Lower lobe of right lung (tissue), 2 donors: ENCODE data around the gene L3MBTL4. TPM values are rescaled to one million over a fixed set of nuclear protein-coding genes. Genes with fewer than 3 reads are reported as not detected.

Source experiments
- ATAC-seq, 2 donors: fragments of 200-7000 bp; cut with Tn5 transposase; one replicate each; pipeline ENCODE4 v1.9.1; 2020 to 2022; ENCODE audit warnings: mild to moderate bottlenecking in 2 of 2, moderate library complexity in 2 of 2
- DNase-seq: peaks from one replicate; pipeline ENCODE4 v3.0.0-alpha.2; 2020
- H3K27ac ChIP-seq: fragments of 200-600 bp; one replicate; pipeline ENCODE4 v1.8.0; 2022
- H3K27me3 ChIP-seq: fragments of 200-600 bp; one replicate; pipeline ENCODE4 v1.8.0; 2022; ENCODE audit warnings: low read depth
- H3K36me3 ChIP-seq: fragments of 200-600 bp; one replicate; pipeline ENCODE4 v1.8.0; 2022; ENCODE audit warnings: mild to moderate bottlenecking
- H3K4me1 ChIP-seq: fragments of 200-600 bp; one replicate; pipeline ENCODE4 v1.8.0; 2022
- H3K4me3 ChIP-seq: fragments of 200-600 bp; one replicate; pipeline ENCODE4 v1.8.0; 2022; ENCODE audit warnings: mild to moderate bottlenecking
- H3K9me3 ChIP-seq: fragments of 200-600 bp; one replicate; pipeline ENCODE4 v1.8.0; 2022
- CTCF ChIP-seq: fragments of 200-600 bp; IDR thresholded peaks from one replicate; pipeline ENCODE4 v1.8.0; 2022; ENCODE audit warnings: antibody characterized with exemption, mild to moderate bottlenecking
- intact Hi-C: fragments of 100-400 bp; cut with DNase I; formaldehyde crosslinking; loops from one replicate; pipeline ENCODE4 v1.11.0; 2022
- total RNA-seq: library from RNA; stranded (reverse); fragmentation: NEBNext Ultra II Directional; extraction: Animal tissue kit (Norgen Biotek cat#: 25700); gene quantifications from one replicate; pipeline ENCODE4 v1.2.1, GENCODE V29; 2021
- donor health status: DM: no; HTN: yes; CAD: no; lungs with severe emphysema.

The L3MBTL4 gene
- total RNA-seq, 1 donor from 2014 or later, result 16.9 TPM

GRCh38 chr18:6236258-6236657 is 178.5 kb downstream of the L3MBTL4 start:
- no peak for DNase-seq
- Histone ChIP-seq H3K4me3 (no peak overlapping the region), H3K9me3 (peaks cover 4% of the 10 kb centered on the region), H3K4me1 (no peaks in the 10 kb centered on the region), H3K27me3 (no peaks in the 10 kb centered on the region), H3K36me3 (no peaks in the 10 kb centered on the region), H3K27ac (no peak overlapping the region)
- intact Hi-C loops, result no loop called here
- ATAC-seq, result no peak
- TF ChIP-seq CTCF, result no peak

GRCh38 chr18:6222271-6222670 is 192.4 kb downstream of the L3MBTL4 start:
- no peaks in the 10 kb centered on the region for H3K27me3 ChIP-seq
- DNase-seq (no peak), ATAC-seq (no peak)
- H3K4me3 ChIP-seq, result no peak overlapping the region
- no peak for TF ChIP-seq CTCF
- no peaks in the 10 kb centered on the region for H3K36me3 ChIP-seq
- intact Hi-C loops, result no loop called here
- peaks cover 7% of the 10 kb centered on the region for H3K9me3 ChIP-seq
- no peaks in the 10 kb centered on the region for H3K4me1 ChIP-seq
- H3K27ac ChIP-seq, result no peak overlapping the region

GRCh38 chr18:6221602-6222014 is 193.1 kb downstream of the L3MBTL4 start:
- Histone ChIP-seq H3K9me3 (peaks cover 7% of the 10 kb centered on the region), H3K4me3 (no peak overlapping the region), H3K4me1 (no peaks in the 10 kb centered on the region), H3K36me3 (no peaks in the 10 kb centered on the region), H3K27ac (no peak overlapping the region), H3K27me3 (no peaks in the 10 kb centered on the region)
- peak; percentile 79 to 91 for ATAC-seq
- intact Hi-C loops, result no loop called here
- TF ChIP-seq CTCF, result no peak
- no peak for DNase-seq

- Histone ChIP-seq H3K36me3 (no peaks in the 10 kb centered on the region), H3K4me1 (no peaks in the 10 kb centered on the region), H3K27me3 (no peaks in the 10 kb centered on the region), H3K27ac (no peak overlapping the region), H3K4me3 (no peak overlapping the region), H3K9me3 (no peaks in the 10 kb centered on the region)
- intact Hi-C loops, result no loop called here
- DNase-seq (no peak), ATAC-seq (no peak)
- TF ChIP-seq CTCF, result no peak
Measured at GRCh38 chr18:6220129-6220528, 194.6 kb downstream of the L3MBTL4 start.

GRCh38 chr18:6219116-6219717 is 195.5 kb downstream of the L3MBTL4 start:
- H3K9me3 ChIP-seq, result no peaks in the 10 kb centered on the region
- ATAC-seq (peak; percentile 39 to 56), DNase-seq (no peak)
- H3K4me3 ChIP-seq, result no peak overlapping the region
- no peaks in the 10 kb centered on the region for H3K4me1 ChIP-seq
- TF ChIP-seq CTCF, result peak; percentile 50
- no peaks in the 10 kb centered on the region for H3K27me3 ChIP-seq
- intact Hi-C loops, result no loop called here
- H3K36me3 ChIP-seq, result no peaks in the 10 kb centered on the region
- H3K27ac ChIP-seq, result no peak overlapping the region
